Mucosa of rectum (tissue), 2 donors: ENCODE measurements around the gene PLXND1.

Source experiments
- H3K27ac ChIP-seq, 2 donors: one replicate each; pipeline ENCODE4 v1.7.0; 2013; ENCODE audit warnings: inconsistent platforms in 2 of 2, low read depth in 2 of 2, low read length in 2 of 2
- H3K27me3 ChIP-seq, 2 donors: one replicate each; pipeline ENCODE4 v1.7.0; 2013; ENCODE audit warnings: low read length in 2 of 2; ENCODE audit not compliant: control insufficient read depth in 2 of 2, insufficient read depth in 2 of 2
- H3K36me3 ChIP-seq, 2 donors: one replicate each; pipeline ENCODE4 v1.7.0; 2013; ENCODE audit warnings: low read length in 2 of 2; ENCODE audit not compliant: control insufficient read depth in 2 of 2, insufficient read depth in 2 of 2
- H3K4me1 ChIP-seq, 2 donors: one replicate each; pipeline ENCODE4 v1.7.0; 2013; ENCODE audit warnings: low read length in 2 of 2, mild to moderate bottlenecking in 1 of 2; ENCODE audit not compliant: control insufficient read depth in 2 of 2, insufficient read depth in 2 of 2
- H3K4me3 ChIP-seq, 2 donors: one replicate each; pipeline ENCODE4 v1.7.0; 2013; ENCODE audit warnings: low read length in 2 of 2
- H3K9ac ChIP-seq, 2 donors: one replicate each; pipeline ENCODE4 v1.7.0; 2013; ENCODE audit warnings: low read length in 2 of 2, low read depth in 1 of 2, mild to moderate bottlenecking in 1 of 2
- H3K9me3 ChIP-seq, 2 donors: one replicate each; pipeline ENCODE4 v1.7.0; 2013; ENCODE audit warnings: low read length in 2 of 2; ENCODE audit not compliant: control insufficient read depth in 2 of 2
- donor health status: healthy.
- donor health status: Normal muscosa, but diverticular disease.

PLXND1 gene

GRCh38 chr3:129586746-129587430 lies 19.6 kb downstream of the PLXND1 start:
- Histone ChIP-seq H3K27ac (no peak overlapping the region), H3K4me1 (peaks cover 4 to 5% of the 10 kb centered on the region in 2 donors), H3K9ac (no peak overlapping the region), H3K27me3 (no peaks in the 10 kb centered on the region), H3K4me3 (no peak overlapping the region), H3K36me3 (peaks cover 0 to 5% of the 10 kb centered on the region in 2 donors), H3K9me3 (no peaks in the 10 kb centered on the region)

- Histone ChIP-seq H3K27ac (no peak overlapping the region), H3K9ac (no peak overlapping the region), H3K4me1 (peaks cover 3 to 4% of the 10 kb centered on the region in 2 donors), H3K4me3 (no peak overlapping the region), H3K27me3 (no peaks in the 10 kb centered on the region), H3K36me3 (peaks cover 0 to 8% of the 10 kb centered on the region in 2 donors), H3K9me3 (no peaks in the 10 kb centered on the region)
Measured at GRCh38 chr3:129585949-129586657, 20.4 kb downstream of the PLXND1 start.

- no peak overlapping the region for H3K9ac ChIP-seq
- no peak overlapping the region for H3K27ac ChIP-seq
- no peaks in the 10 kb centered on the region for H3K9me3 ChIP-seq
- H3K36me3 ChIP-seq = peaks cover 0 to 8% of the 10 kb centered on the region in 2 donors
- no peak overlapping the region for H3K4me3 ChIP-seq
- H3K4me1 ChIP-seq = peaks cover 0 to 3% of the 10 kb centered on the region in 2 donors
- H3K27me3 ChIP-seq = no peaks in the 10 kb centered on the region
Measured at GRCh38 chr3:129584631-129585030, 21.8 kb downstream of the PLXND1 start.

- peaks cover 0 to 8% of the 10 kb centered on the region in 2 donors for H3K36me3 ChIP-seq
- no peaks in the 10 kb centered on the region for H3K27me3 ChIP-seq
- no peaks in the 10 kb centered on the region for H3K9me3 ChIP-seq
- H3K9ac ChIP-seq = no peak overlapping the region
- H3K4me1 ChIP-seq = peaks cover 0 to 4% of the 10 kb centered on the region in 2 donors
- no peak overlapping the region for H3K27ac ChIP-seq
- H3K4me3 ChIP-seq = no peak overlapping the region
Measured at GRCh38 chr3:129583289-129583688, 23.2 kb downstream of the PLXND1 start.

GRCh38 chr3:129582799-129583198 lies 23.7 kb downstream of the PLXND1 start:
- H3K27ac ChIP-seq = no peak overlapping the region
- H3K9ac ChIP-seq = no peak overlapping the region
- no peaks in the 10 kb centered on the region for H3K9me3 ChIP-seq
- peaks cover 2 to 9% of the 10 kb centered on the region in 2 donors for H3K4me1 ChIP-seq
- no peaks in the 10 kb centered on the region for H3K27me3 ChIP-seq
- peaks cover 0 to 8% of the 10 kb centered on the region in 2 donors for H3K36me3 ChIP-seq
- no peak overlapping the region for H3K4me3 ChIP-seq

- H3K4me1 ChIP-seq = peaks cover 10 to 14% of the 10 kb centered on the region in 2 donors
- H3K36me3 ChIP-seq = peaks cover 0 to 8% of the 10 kb centered on the region in 2 donors
- H3K4me3 ChIP-seq = no peak overlapping the region
- no peak overlapping the region for H3K27ac ChIP-seq
- no peaks in the 10 kb centered on the region for H3K27me3 ChIP-seq
- no peak overlapping the region for H3K9ac ChIP-seq
- H3K9me3 ChIP-seq = no peaks in the 10 kb centered on the region
Measured at GRCh38 chr3:129581623-129582022, 24.9 kb downstream of the PLXND1 start.

- Histone ChIP-seq H3K36me3 (peaks cover under 1 to 6% of the 10 kb centered on the region in 2 donors), H3K9ac (no peak overlapping the region), H3K9me3 (no peaks in the 10 kb centered on the region), H3K4me1 (peaks cover 17 to 24% of the 10 kb centered on the region in 2 donors), H3K27ac (no peak overlapping the region), H3K27me3 (no peaks in the 10 kb centered on the region), H3K4me3 (no peak overlapping the region)
Measured at GRCh38 chr3:129579991-129580390, 26.5 kb downstream of the PLXND1 start.

- H3K9me3 ChIP-seq = no peaks in the 10 kb centered on the region
- H3K27ac ChIP-seq = peak overlapping the region; percentile 34 to 77
- H3K27me3 ChIP-seq = no peaks in the 10 kb centered on the region
- H3K9ac ChIP-seq = peak overlapping the region in 1 of 2 donors; percentile 18
- H3K4me3 ChIP-seq = no peak overlapping the region
- H3K4me1 ChIP-seq = peaks cover 17 to 24% of the 10 kb centered on the region in 2 donors
- H3K36me3 ChIP-seq = peaks cover 3 to 4% of the 10 kb centered on the region in 2 donors
Measured at GRCh38 chr3:129577925-129578786, 28.3 kb downstream of the PLXND1 start.

GRCh38 chr3:129577366-129577765 lies 29.1 kb downstream of the PLXND1 start:
- Histone ChIP-seq H3K27ac (peak overlapping the region; percentile 77 to 79), H3K4me1 (peaks cover 17 to 24% of the 10 kb centered on the region in 2 donors), H3K4me3 (no peak overlapping the region), H3K9ac (no peak overlapping the region), H3K9me3 (no peaks in the 10 kb centered on the region), H3K27me3 (no peaks in the 10 kb centered on the region), H3K36me3 (peaks cover 3 to 5% of the 10 kb centered on the region in 2 donors)
